Natural killer cell (primary cell): ENCODE measurements around the gene EGR1. TPM values are rescaled to one million over a fixed set of nuclear protein-coding genes. Genes with fewer than 3 reads are reported as not detected.
"Not testable (repeated sequence)": the region's sequence is repeated elsewhere in the genome, so short reads cannot be mapped to it uniquely, and the experiment has no call there.

ENCODE experiments used
- ATAC-seq, 3 donors: fragments of 150-1000 bp in 2 of 3; fragments of 200-7000 bp in 1 of 3; cut with Tn5 transposase; 1 replicate in 1 of 3; 2 replicates in 2 of 3; pipeline ENCODE4 v1.10.0; 2021; ENCODE audit warnings: mild to moderate bottlenecking in 2 of 3, moderate library complexity in 2 of 3
- DNase-seq, 2 donors: peaks; one replicate each; pipeline versions ENCODE4 v3.0.0 to v3.0.0-alpha.2; 2013 to 2021; ENCODE audit warnings: mixed read lengths in 1 of 2
- H3K27ac ChIP-seq: one replicate; pipeline ENCODE4 v1.5.1; 2013; ENCODE audit warnings: mild to moderate bottlenecking, low read length
- H3K27me3 ChIP-seq: one replicate; pipeline ENCODE4 v1.6.1; 2013; ENCODE audit warnings: low read length; ENCODE audit not compliant: control insufficient read depth, insufficient read depth
- H3K36me3 ChIP-seq: one replicate; pipeline ENCODE4 v1.6.1; 2013; ENCODE audit warnings: low read length; ENCODE audit not compliant: control insufficient read depth, insufficient read depth
- H3K4me1 ChIP-seq: one replicate; pipeline ENCODE4 v1.6.1; 2013; ENCODE audit warnings: low read length; ENCODE audit not compliant: control insufficient read depth, insufficient read depth
- H3K4me3 ChIP-seq: one replicate; pipeline ENCODE4 v1.5.1; 2013; ENCODE audit warnings: low read length
- H3K9me3 ChIP-seq: one replicate; pipeline ENCODE4 v1.6.1; 2013; ENCODE audit warnings: low read length; ENCODE audit not compliant: control insufficient read depth, insufficient read depth
- H3K27ac Mint-ChIP-seq, 2 donors: one replicate each; pipeline ENCODE4 v1.8.0; 2022; ENCODE audit warnings: mild to moderate bottlenecking in 2 of 2, mixed read lengths in 2 of 2, moderate library complexity in 1 of 2
- H3K27me3 Mint-ChIP-seq, 2 donors: one replicate each; pipeline ENCODE4 v1.8.0; 2022; ENCODE audit warnings: low read depth in 2 of 2, mixed read lengths in 2 of 2
- H3K36me3 Mint-ChIP-seq: one replicate; pipeline ENCODE4 v1.8.0; 2022; ENCODE audit warnings: mixed read lengths
- H3K4me1 Mint-ChIP-seq, 2 donors: one replicate each; pipeline ENCODE4 v1.8.0; 2022; ENCODE audit warnings: mixed read lengths in 2 of 2
- H3K4me3 Mint-ChIP-seq: one replicate; pipeline ENCODE4 v1.8.0; 2022; ENCODE audit warnings: mild to moderate bottlenecking, moderate library complexity, mixed read lengths
- H3K9me3 Mint-ChIP-seq, 2 donors: one replicate each; pipeline ENCODE4 v1.8.0; 2022; ENCODE audit warnings: mixed read lengths in 2 of 2
- WGBS: methylation state at CpG from one replicate; pipeline ENCODE4 v1.1.7; 2013; ENCODE audit warnings: missing lambda C conversion rate; ENCODE audit not compliant: insufficient coverage; 5-methylcytosine and 5-hydroxymethylcytosine counted together
- intact Hi-C: fragments of 100-400 bp; cut with micrococcal nuclease; formaldehyde crosslinking; loops from one replicate; pipeline ENCODE4 v1.14.2; 2022
- total RNA-seq, 4 donors: library from RNA; stranded (reverse); fragments of 120-200 nt in 1 of 4; gene quantifications; one replicate each; pipeline versions ENCODE4 v1.2.3 to v1.2.4, GENCODE V29; 2013 to 2022
- TF ChIP-seq, protein P1 (sequence below): fragments of 200-600 bp; IDR thresholded peaks from one replicate; pipeline ENCODE4 v1.8.0; 2022; ENCODE audit warnings: antibody characterized with exemption

The EGR1 gene
- total RNA-seq, 3 donors from 2014 or later (not counting 1 experiment from before 2014, with no cell fraction given) = 52.1 to 137 (median 84.8) TPM

DNA sequence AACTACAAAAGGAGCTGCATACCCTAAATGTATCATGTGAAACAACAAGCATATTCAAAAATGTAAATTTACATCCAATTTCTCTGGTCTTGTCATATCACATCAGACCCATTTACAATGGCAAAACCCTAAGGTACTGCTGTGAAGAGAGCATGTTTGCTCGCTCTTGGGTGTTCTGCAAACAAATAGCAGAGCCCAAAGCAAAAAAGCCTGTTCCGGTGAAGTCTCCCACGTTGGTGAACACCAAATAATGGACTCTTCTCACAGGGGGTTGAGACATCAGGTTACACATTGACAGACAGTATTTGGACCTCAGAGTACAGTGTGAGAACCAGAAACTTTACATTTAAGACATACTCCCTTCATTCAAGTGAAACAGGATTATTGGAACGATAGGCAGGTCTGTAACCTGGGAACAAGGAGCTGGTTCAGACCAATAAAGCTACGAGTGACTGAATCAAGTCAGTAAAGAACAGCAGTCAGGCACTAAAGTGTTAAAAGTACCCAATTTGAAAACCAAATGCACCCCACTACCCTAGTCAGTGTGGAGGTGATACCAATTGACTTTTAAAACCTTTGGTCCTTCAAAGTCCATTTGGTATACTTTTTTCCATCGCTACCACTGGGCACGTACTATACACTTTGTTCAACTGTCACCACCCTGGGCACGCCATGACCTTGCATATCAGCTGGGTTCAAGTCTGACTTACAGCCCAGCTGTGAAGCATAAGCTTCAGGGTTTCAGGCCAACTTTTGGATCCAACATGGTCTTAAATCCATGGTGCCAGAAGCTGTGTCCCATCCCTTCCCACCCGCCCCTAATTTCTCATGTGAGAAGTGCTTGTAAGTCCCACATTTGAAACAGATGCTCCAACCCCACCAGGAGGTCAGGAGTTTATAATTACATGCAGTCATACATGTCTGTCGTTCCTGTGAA, 41.4 kb downstream of the EGR1 start:
- H3K27me3 ChIP-seq = no peaks in the 10 kb centered on the region
- H3K36me3 ChIP-seq = peaks cover 40% of the 10 kb centered on the region
- H3K4me1 ChIP-seq = no peaks in the 10 kb centered on the region
- Mint-ChIP-seq H3K27me3 (no peaks in the 10 kb centered on the region), H3K9me3 (no peaks in the 10 kb centered on the region), H3K4me1 (peaks cover 5 to 6% of the 10 kb centered on the region in 2 donors), H3K27ac (peak overlapping the region in 1 of 2 donors; percentile 54), H3K4me3 (no peak overlapping the region), H3K36me3 (peaks cover 31% of the 10 kb centered on the region)
- TF ChIP-seq, protein P1, sequence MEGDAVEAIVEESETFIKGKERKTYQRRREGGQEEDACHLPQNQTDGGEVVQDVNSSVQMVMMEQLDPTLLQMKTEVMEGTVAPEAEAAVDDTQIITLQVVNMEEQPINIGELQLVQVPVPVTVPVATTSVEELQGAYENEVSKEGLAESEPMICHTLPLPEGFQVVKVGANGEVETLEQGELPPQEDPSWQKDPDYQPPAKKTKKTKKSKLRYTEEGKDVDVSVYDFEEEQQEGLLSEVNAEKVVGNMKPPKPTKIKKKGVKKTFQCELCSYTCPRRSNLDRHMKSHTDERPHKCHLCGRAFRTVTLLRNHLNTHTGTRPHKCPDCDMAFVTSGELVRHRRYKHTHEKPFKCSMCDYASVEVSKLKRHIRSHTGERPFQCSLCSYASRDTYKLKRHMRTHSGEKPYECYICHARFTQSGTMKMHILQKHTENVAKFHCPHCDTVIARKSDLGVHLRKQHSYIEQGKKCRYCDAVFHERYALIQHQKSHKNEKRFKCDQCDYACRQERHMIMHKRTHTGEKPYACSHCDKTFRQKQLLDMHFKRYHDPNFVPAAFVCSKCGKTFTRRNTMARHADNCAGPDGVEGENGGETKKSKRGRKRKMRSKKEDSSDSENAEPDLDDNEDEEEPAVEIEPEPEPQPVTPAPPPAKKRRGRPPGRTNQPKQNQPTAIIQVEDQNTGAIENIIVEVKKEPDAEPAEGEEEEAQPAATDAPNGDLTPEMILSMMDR = no peak
- ATAC-seq (no peak), DNase-seq (no peak)
- intact Hi-C loops = no loop called here
- no peaks in the 10 kb centered on the region for H3K9me3 ChIP-seq
- no peak overlapping the region for H3K4me3 ChIP-seq
- H3K27ac ChIP-seq = no peak overlapping the region
- 97% methylated on average over 10 of the region's 10 CpGs for WGBS

DNA sequence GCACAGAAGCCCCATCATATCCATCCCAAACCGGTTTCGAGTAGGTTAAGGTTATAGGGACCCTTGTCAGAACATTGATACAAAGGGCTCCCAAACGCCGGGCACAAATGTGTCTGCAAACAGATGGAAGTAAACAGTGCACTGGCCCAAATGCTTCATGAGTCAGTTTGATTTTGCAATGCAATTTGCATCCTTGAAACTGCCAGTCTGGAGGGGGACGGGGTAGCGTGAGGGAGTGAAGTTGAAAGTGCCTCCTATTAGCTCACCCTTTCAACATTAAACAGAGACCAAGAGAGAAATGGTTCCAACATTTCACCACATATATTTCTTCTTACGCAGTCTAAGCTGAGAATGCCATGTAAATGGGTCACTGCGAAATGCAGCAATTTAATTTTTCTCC, 42.2 kb downstream of the EGR1 start:
- H3K27me3 Mint-ChIP-seq, H3K4me3 ChIP-seq, H3K4me3 Mint-ChIP-seq, H3K9me3 Mint-ChIP-seq, H3K27ac ChIP-seq, H3K9me3 ChIP-seq, H3K4me1 ChIP-seq, H3K4me1 Mint-ChIP-seq, ATAC-seq, DNase-seq, H3K27me3 ChIP-seq, intact Hi-C loops: not testable (repeated sequence)
- H3K36me3 Mint-ChIP-seq = peaks cover 31% of the 10 kb centered on the region
- 92% methylated on average over 6 of the region's 8 CpGs for WGBS
- peaks cover 46% of the 10 kb centered on the region for H3K36me3 ChIP-seq
- H3K27ac Mint-ChIP-seq = peak overlapping the region in 1 of 2 donors; percentile 54

DNA sequence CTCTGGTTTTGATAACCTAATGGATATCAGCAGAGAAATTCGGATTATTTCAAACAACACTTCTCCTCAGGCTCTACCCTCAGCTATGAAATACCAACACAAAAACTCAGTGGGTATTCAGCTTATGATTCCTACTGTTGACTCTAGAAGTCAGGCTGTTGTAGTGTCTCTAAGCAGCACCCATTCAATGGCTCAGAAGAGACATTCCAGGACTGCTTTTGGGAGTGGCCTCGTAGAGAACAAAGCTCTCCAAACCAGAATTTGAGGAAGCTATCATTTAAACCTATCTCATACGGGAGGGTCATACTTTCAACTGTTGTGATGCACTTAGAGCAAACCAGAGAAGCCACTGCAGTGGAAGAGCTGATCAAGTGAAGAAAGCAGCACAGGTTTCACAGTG, 43.7 kb downstream of the EGR1 start:
- peak overlapping the region; percentile 21 to 36 for H3K27ac Mint-ChIP-seq
- TF ChIP-seq, protein P1 = no peak
- Histone ChIP-seq H3K9me3 (no peaks in the 10 kb centered on the region), H3K27me3 (no peaks in the 10 kb centered on the region), H3K4me1 (no peaks in the 10 kb centered on the region), H3K4me3 (no peak overlapping the region), H3K27ac (no peak overlapping the region), H3K36me3 (peaks cover 59% of the 10 kb centered on the region)
- 91% methylated on average over 3 of the region's 3 CpGs for WGBS
- H3K36me3 Mint-ChIP-seq = peaks cover 31% of the 10 kb centered on the region
- intact Hi-C loops = no loop called here
- no peaks in the 10 kb centered on the region for H3K27me3 Mint-ChIP-seq
- no peak overlapping the region for H3K4me3 Mint-ChIP-seq
- H3K9me3 Mint-ChIP-seq = no peaks in the 10 kb centered on the region
- ATAC-seq (no peak), DNase-seq (no peak)
- peaks cover 0 to 6% of the 10 kb centered on the region in 2 donors for H3K4me1 Mint-ChIP-seq

DNA sequence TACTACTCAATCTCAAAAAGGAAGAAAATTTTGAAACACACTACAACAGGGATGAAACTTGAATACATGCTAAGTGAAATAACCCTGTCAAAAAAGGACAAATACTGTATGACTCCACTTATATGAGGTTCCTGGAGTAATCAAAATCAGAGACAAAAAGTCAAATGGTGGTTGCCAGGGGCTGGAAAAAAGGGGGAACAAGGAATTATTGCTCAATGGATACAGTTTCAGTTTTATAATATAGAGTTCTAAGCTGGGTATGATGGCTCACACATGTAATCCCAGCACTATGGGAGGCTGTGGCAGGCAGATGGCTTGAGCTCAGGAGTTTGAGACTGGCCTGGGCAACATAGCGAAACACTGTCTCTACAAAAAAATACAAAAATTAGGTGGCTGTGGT, 48.7 kb downstream of the EGR1 start:
- no CpG with 5 or more reads among the region's 1 CpG for WGBS
- no peaks in the 10 kb centered on the region for H3K27me3 Mint-ChIP-seq
- intact Hi-C loops = no loop called here
- H3K9me3 Mint-ChIP-seq = no peaks in the 10 kb centered on the region
- TF ChIP-seq, protein P1 = no peak
- Histone ChIP-seq H3K9me3 (no peaks in the 10 kb centered on the region), H3K36me3 (peaks cover 81% of the 10 kb centered on the region), H3K4me1 (no peaks in the 10 kb centered on the region), H3K27ac (no peak overlapping the region), H3K4me3 (no peak overlapping the region), H3K27me3 (no peaks in the 10 kb centered on the region)
- peaks cover 11% of the 10 kb centered on the region for H3K36me3 Mint-ChIP-seq
- no peak overlapping the region for H3K4me3 Mint-ChIP-seq
- no peak overlapping the region for H3K27ac Mint-ChIP-seq
- ATAC-seq (no peak), DNase-seq (no peak)
- H3K4me1 Mint-ChIP-seq = peaks cover 7 to 8% of the 10 kb centered on the region in 2 donors
